Tibial nerve (tissue), 4 donors: ENCODE measurements around the gene TP53INP2.

Experiments
- EP300 ChIP-seq, 2 donors: sonication (generic); formaldehyde crosslinking; IDR thresholded peaks; one replicate each; pipeline ENCODE4 v1.6.1; 2017; ENCODE audit warnings: antibody characterized with exemption in 2 of 2, mild to moderate bottlenecking in 1 of 2
- POLR2A ChIP-seq, 2 donors: fragments of 450-650 bp; IDR thresholded peaks; one replicate each; pipeline ENCODE4 v1.6.1; 2017; ENCODE audit warnings: antibody characterized with exemption in 2 of 2, mild to moderate bottlenecking in 2 of 2, moderate library complexity in 2 of 2
- TF ChIP-seq, protein P1 (sequence below), 5 experiments: fragments of 200-600 bp in 3 of 5; fragments of 450-650 bp in 2 of 5; sonication (generic) in 3 of 5; IDR thresholded peaks; one replicate each; pipeline ENCODE4 v1.5.1; 2016 to 2019; ENCODE audit warnings: antibody characterized with exemption in 5 of 5, mild to moderate bottlenecking in 3 of 5, moderate library complexity in 2 of 5

DNA sequence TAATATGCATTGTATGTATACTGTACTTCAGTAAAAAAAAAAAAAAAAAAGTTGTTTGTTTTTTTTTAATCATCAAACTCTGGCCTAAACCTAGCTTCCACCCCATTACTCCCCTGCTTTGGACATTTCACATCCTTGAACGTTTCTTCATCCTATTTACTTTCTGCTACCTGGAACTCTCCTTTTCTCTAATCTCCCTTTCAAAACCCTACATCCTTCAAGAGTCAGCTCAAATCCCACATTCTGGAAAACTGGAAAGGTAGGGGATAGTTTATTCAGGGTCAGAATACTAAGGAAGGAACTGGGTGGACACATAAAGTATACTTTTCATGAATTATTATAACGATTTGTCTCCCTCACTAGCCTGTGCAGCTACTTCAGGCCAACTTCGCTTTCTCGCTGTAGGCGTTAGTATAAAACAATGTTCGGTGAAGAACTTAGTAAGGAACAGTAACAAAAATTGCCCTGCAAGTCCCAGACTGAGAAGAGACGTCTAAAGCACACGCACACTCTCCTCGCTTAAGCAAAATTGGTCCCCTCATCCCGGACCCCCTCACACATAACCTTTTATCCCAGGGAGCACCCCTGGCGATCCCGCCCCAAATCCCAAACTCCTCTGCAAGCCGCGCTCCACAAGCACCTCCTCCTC, 28.0 kb upstream of the TP53INP2 start:
- TF ChIP-seq EP300 (IDR thresholded peaks at IDR 0.05): no peak
- TF ChIP-seq, protein P1, sequence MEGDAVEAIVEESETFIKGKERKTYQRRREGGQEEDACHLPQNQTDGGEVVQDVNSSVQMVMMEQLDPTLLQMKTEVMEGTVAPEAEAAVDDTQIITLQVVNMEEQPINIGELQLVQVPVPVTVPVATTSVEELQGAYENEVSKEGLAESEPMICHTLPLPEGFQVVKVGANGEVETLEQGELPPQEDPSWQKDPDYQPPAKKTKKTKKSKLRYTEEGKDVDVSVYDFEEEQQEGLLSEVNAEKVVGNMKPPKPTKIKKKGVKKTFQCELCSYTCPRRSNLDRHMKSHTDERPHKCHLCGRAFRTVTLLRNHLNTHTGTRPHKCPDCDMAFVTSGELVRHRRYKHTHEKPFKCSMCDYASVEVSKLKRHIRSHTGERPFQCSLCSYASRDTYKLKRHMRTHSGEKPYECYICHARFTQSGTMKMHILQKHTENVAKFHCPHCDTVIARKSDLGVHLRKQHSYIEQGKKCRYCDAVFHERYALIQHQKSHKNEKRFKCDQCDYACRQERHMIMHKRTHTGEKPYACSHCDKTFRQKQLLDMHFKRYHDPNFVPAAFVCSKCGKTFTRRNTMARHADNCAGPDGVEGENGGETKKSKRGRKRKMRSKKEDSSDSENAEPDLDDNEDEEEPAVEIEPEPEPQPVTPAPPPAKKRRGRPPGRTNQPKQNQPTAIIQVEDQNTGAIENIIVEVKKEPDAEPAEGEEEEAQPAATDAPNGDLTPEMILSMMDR (IDR thresholded peaks at IDR 0.05): no peak
- TF ChIP-seq POLR2A (IDR thresholded peaks at IDR 0.05): no peak
